ENCODE measurements around the gene SERF2. TPM values are rescaled to one million over a fixed set of nuclear protein-coding genes. Genes with fewer than 3 reads are reported as not detected.

The SERF2 gene
- total RNA-seq, 4 donors from 2014 or later: 518 to 789 (median 702) TPM

GRCh38 chr15:43845421-43845820 lies 53.3 kb downstream of the SERF2 start:
- peaks cover 0 to 73% of the 10 kb centered on the region in 2 donors for H3K36me3 ChIP-seq
- no peaks in the 10 kb centered on the region for H3K4me1 ChIP-seq
- no peak overlapping the region for H3K4me3 ChIP-seq
- no peak for TF ChIP-seq POLR2AphosphoS5 (IDR thresholded peaks at IDR 0.05)
- no peak for TF ChIP-seq CTCF (IDR thresholded peaks at IDR 0.05)
- TF ChIP-seq EP300 (IDR thresholded peaks at IDR 0.05): no peak
- TF ChIP-seq POLR2A (IDR thresholded peaks at IDR 0.05): no peak
- H3K9me3 ChIP-seq: no peaks in the 10 kb centered on the region
- H3K27ac ChIP-seq: no peak overlapping the region
- H3K27me3 ChIP-seq: no peaks in the 10 kb centered on the region
- ATAC-seq: no peak

Small RNA genes lying within 50 kb of the gene (small RNA-seq; reads per million reads assigned to genes)
- gene MIR1282: 0 reads per million in 4 donors

Other genes with a start within 250 kb of the SERF2 start
- 10 to 100 TPM; 16.7 to 44.7 (median 22.1) TPM for gene PPIP5K1, start 202.1 kb upstream of the SERF2 start, total RNA-seq
- gene CKMT1B, start 198.3 kb upstream of the SERF2 start, total RNA-seq: 1 to 10 TPM in 2 of 4 donors, not detected in 2; 6.4 to 7.8 TPM
- gene STRC, start 173.5 kb upstream of the SERF2 start, total RNA-seq: under 1 TPM in 1 of 4 donors, not detected in 3; 0.40 TPM
- gene CATSPER2, start 143.5 kb upstream of the SERF2 start, total RNA-seq: 1 to 10 TPM in 3 of 4 donors, under 1 TPM in 1; 0.15 to 3.1 (median 2.1) TPM
- gene CKMT1A, start 98.5 kb upstream of the SERF2 start, total RNA-seq: under 1 TPM in 2 of 4 donors, not detected in 2; 0.40 to 0.62 TPM
- gene PDIA3, start 45.9 kb upstream of the SERF2 start, total RNA-seq: 100 to 1,000 TPM in 3 of 4 donors, 10 to 100 TPM in 1; 85.3 to 141 (median 113) TPM
- 1 to 10 TPM; 5.1 to 6.6 (median 5.8) TPM for gene ELL3, start 15.4 kb upstream of the SERF2 start, total RNA-seq
- gene SERINC4, start 7.9 kb downstream of the SERF2 start, total RNA-seq: under 1 TPM in 1 of 4 donors, not detected in 3; 0.39 TPM
- gene HYPK, start 8.3 kb downstream of the SERF2 start, total RNA-seq: 1 to 10 TPM; 3.7 to 8.4 (median 7.7) TPM
- 10 to 100 TPM; 16.5 to 27.2 (median 19.7) TPM for gene MFAP1, start 32.4 kb downstream of the SERF2 start, total RNA-seq
- 10 to 100 TPM in 2 of 4 donors, 1 to 10 TPM in 2; 6.4 to 11.4 (median 10.1) TPM for gene WDR76, start 34.7 kb downstream of the SERF2 start, total RNA-seq

All from gastroesophageal sphincter (tissue), 4 donors.